SU-DHL-6 (cell line): ENCODE measurements around the gene MYBL2.

Experiments
- H2AFZ ChIP-seq: fragments of 200-600 bp; sonication (generic); 2 replicates; pipeline ENCODE4 v1.6.1; 2014; ENCODE audit warnings: low read depth, mild to moderate bottlenecking, moderate library complexity, mixed read lengths, antibody characterized with exemption, low read length; ENCODE audit not compliant: severe bottlenecking
- H3F3A ChIP-seq: fragments of 200-600 bp; shearing (Covaris generic); 2 replicates; pipeline ENCODE4 v1.6.0; 2016; ENCODE audit warnings: antibody characterized with exemption, mild to moderate bottlenecking; ENCODE audit not compliant: insufficient read depth
- H3K27ac ChIP-seq: fragments of 200-600 bp; sonication (generic); 2 replicates; pipeline ENCODE4 v1.5.1; 2016; ENCODE audit warnings: low read depth, mild to moderate bottlenecking, low read length, moderate library complexity, mixed read lengths
- H3K27me3 ChIP-seq: fragments of 200-600 bp; sonication (generic), shearing (Covaris generic); 2 replicates; pipeline ENCODE4 v1.6.0; 2014; ENCODE audit warnings: mild to moderate bottlenecking, low read length
- H3K36me3 ChIP-seq: fragments of 200-600 bp; sonication (generic); 2 replicates; pipeline ENCODE4 v1.6.1; 2014; ENCODE audit warnings: mild to moderate bottlenecking, low read length, mixed read lengths
- H3K4me2 ChIP-seq: fragments of 300-600, 200-600 bp; shearing (Covaris generic), sonication (generic); 2 replicates; pipeline ENCODE4 v1.6.0; 2014; ENCODE audit warnings: low read length, low read depth, mild to moderate bottlenecking; ENCODE audit not compliant: poor library complexity, severe bottlenecking
- H3K4me3 ChIP-seq: fragments of 200-600 bp; sonication (generic); 2 replicates; pipeline ENCODE4 v1.5.1; 2014; ENCODE audit warnings: antibody characterized with exemption, low read length, mild to moderate bottlenecking, mixed read lengths; ENCODE audit not compliant: insufficient read depth, poor library complexity, severe bottlenecking
- H3K79me2 ChIP-seq: fragments of 200-600 bp; sonication (generic); 2 replicates; pipeline ENCODE4 v1.6.1; 2014; ENCODE audit warnings: mild to moderate bottlenecking, low read length, moderate library complexity; ENCODE audit not compliant: insufficient read depth
- H3K9ac ChIP-seq: fragments of 200-600 bp; sonication (generic); 2 replicates; pipeline ENCODE4 v1.7.0; 2014; ENCODE audit warnings: mild to moderate bottlenecking, low read length
- H3K9me2 ChIP-seq: fragments of 200-600 bp; sonication (generic); replicated peaks from 2 replicates; pipeline ENCODE4 v1.6.1; 2014; ENCODE audit warnings: low read length; ENCODE audit not compliant: insufficient read depth
- H3K9me3 ChIP-seq: fragments of 200-600 bp; sonication (generic); 2 replicates; pipeline ENCODE4 v1.6.1; 2014; ENCODE audit warnings: low read length, mixed read lengths; ENCODE audit not compliant: insufficient read depth
- H4K20me1 ChIP-seq: fragments of 200-600 bp; sonication (generic); 2 replicates; pipeline ENCODE4 v1.6.1; 2014; ENCODE audit warnings: low read depth, mild to moderate bottlenecking, antibody characterized with exemption, low read length, moderate library complexity, mixed read lengths
- CTCF ChIP-seq: fragments of 200-600 bp; sonication (generic); IDR thresholded peaks from one replicate; pipeline ENCODE4 v1.5.1; 2017; ENCODE audit warnings: antibody characterized with exemption, mild to moderate bottlenecking, low read length, moderate library complexity; ENCODE audit not compliant: insufficient read depth, poor library complexity, severe bottlenecking
- EZH2phosphoT487 ChIP-seq: fragments of 200-600 bp; sonication (generic), shearing (Covaris generic); conservative IDR thresholded peaks from 2 replicates; pipeline ENCODE4 v1.6.1; 2018; ENCODE audit warnings: mild to moderate bottlenecking, antibody characterized with exemption, low read length, moderate library complexity, mixed read lengths

Gene MYBL2

GRCh38 chr20:43731927-43732326, 65.0 kb downstream of the MYBL2 start:
- Histone ChIP-seq H3K9me2 (no peaks in the 10 kb centered on the region), H4K20me1 (no peaks in the 10 kb centered on the region), H3K4me2 (no peak overlapping the region), H3F3A (no peaks in the 10 kb centered on the region), H3K36me3 (no peaks in the 10 kb centered on the region), H3K4me3 (no peak overlapping the region), H3K79me2 (no peaks in the 10 kb centered on the region), H3K27me3 (no peaks in the 10 kb centered on the region), H3K9me3 (no peaks in the 10 kb centered on the region), H3K9ac (no peak overlapping the region), H3K27ac (no peak overlapping the region), H2AFZ (no peak overlapping the region)
- TF ChIP-seq EZH2phosphoT487 (no peak), CTCF (no peak)

- Histone ChIP-seq H3K27me3 (no peaks in the 10 kb centered on the region), H3K79me2 (no peaks in the 10 kb centered on the region), H3K9me2 (no peaks in the 10 kb centered on the region), H3K4me2 (no peak overlapping the region), H3F3A (no peaks in the 10 kb centered on the region), H3K9ac (no peak overlapping the region), H4K20me1 (no peaks in the 10 kb centered on the region), H3K4me3 (no peak overlapping the region), H2AFZ (no peak overlapping the region), H3K36me3 (no peaks in the 10 kb centered on the region), H3K27ac (no peak overlapping the region), H3K9me3 (no peaks in the 10 kb centered on the region)
- TF ChIP-seq CTCF (no peak), EZH2phosphoT487 (no peak)
Observed at GRCh38 chr20:43736588-43737158, 69.8 kb downstream of the MYBL2 start.

GRCh38 chr20:43737925-43738324, 71.0 kb downstream of the MYBL2 start:
- H3K4me2 ChIP-seq = no peak overlapping the region
- H4K20me1 ChIP-seq = no peaks in the 10 kb centered on the region
- H3K9me3 ChIP-seq = no peaks in the 10 kb centered on the region

More at GRCh38 chr20:43737925-43738324, 71.0 kb downstream of the MYBL2 start:
- H3K9me2 ChIP-seq = no peaks in the 10 kb centered on the region
- no peak overlapping the region for H2AFZ ChIP-seq
- TF ChIP-seq EZH2phosphoT487 = no peak
- TF ChIP-seq CTCF = no peak
- no peaks in the 10 kb centered on the region for H3F3A ChIP-seq
- H3K36me3 ChIP-seq = no peaks in the 10 kb centered on the region
- H3K4me3 ChIP-seq = no peak overlapping the region
- H3K79me2 ChIP-seq = no peaks in the 10 kb centered on the region
- H3K9ac ChIP-seq = no peak overlapping the region
- H3K27me3 ChIP-seq = no peaks in the 10 kb centered on the region
- no peak overlapping the region for H3K27ac ChIP-seq
